DMS 273 (cell line): ENCODE measurements around the gene SSR4.

ENCODE experiments used
- DNase-seq: peaks from one replicate; lab custom pipeline; 2025; ENCODE audit not compliant: unreplicated experiment; lab: John Stamatoyannopoulos, UW

Gene SSR4

GRCh38 chrX:153780678-153781427, 13.6 kb upstream of the SSR4 start, which contains the start of gene SRPK3:
Gene SRPK3, plus strand, starts transcription at chrX:153781041. Its CDS starts 46 bp downstream, at chrX:153781087.
- peak; percentile 74 for DNase-seq

GRCh38 chrX:153781428-153782047, 12.9 kb upstream of the SSR4 start:
- peak; percentile 79 for DNase-seq

GRCh38 chrX:153782313-153782712, 12.2 kb upstream of the SSR4 start:
- peak; percentile 93 for DNase-seq

- no peak for DNase-seq
Observed at GRCh38 chrX:153782871-153783270, 11.6 kb upstream of the SSR4 start.

- no peak for DNase-seq
Observed at GRCh38 chrX:153783378-153784013, 11.0 kb upstream of the SSR4 start.

- no peak for DNase-seq
Observed at GRCh38 chrX:153784325-153784967, 10.0 kb upstream of the SSR4 start.

- DNase-seq, result peak; percentile 43
Observed at GRCh38 chrX:153786669-153787068, 7.8 kb upstream of the SSR4 start.

GRCh38 chrX:153789654-153790053, 4.8 kb upstream of the SSR4 start:
- DNase-seq, result no peak

- no peak for DNase-seq
Observed at GRCh38 chrX:153791104-153791852, 3.2 kb upstream of the SSR4 start.

GRCh38 chrX:153792368-153792767, 2.1 kb upstream of the SSR4 start:
- peak; percentile 93 for DNase-seq

GRCh38 chrX:153793291-153793690, 1.2 kb upstream of the SSR4 start:
- no peak for DNase-seq

- DNase-seq, result peak; percentile 63
Observed at GRCh38 chrX:153794897-153795816, 689 bp downstream of the SSR4 start.

GRCh38 chrX:153797415-153798015, 3.0 kb downstream of the SSR4 start:
- no peak for DNase-seq

- peak; percentile 46 for DNase-seq
Observed at GRCh38 chrX:153799326-153799725, 4.9 kb downstream of the SSR4 start.

- peak; percentile 70 for DNase-seq
Observed at GRCh38 chrX:153800177-153800722, 5.8 kb downstream of the SSR4 start.

- peak; percentile 86 for DNase-seq
Observed at GRCh38 chrX:153800746-153801145, 6.3 kb downstream of the SSR4 start.

- DNase-seq, result no peak
Observed at GRCh38 chrX:153801669-153802068, 7.2 kb downstream of the SSR4 start.

- DNase-seq, result no peak
Observed at GRCh38 chrX:153802513-153803045, 8.1 kb downstream of the SSR4 start.
